Gastroesophageal sphincter (tissue), 4 donors: Measurements from ENCODE around the gene NARF. TPM values are rescaled to one million over a fixed set of nuclear protein-coding genes. Genes with fewer than 3 reads are reported as not detected.

Experiments used
- ATAC-seq: fragments of 150-250 bp; one replicate; pipeline ENCODE4 v1.9.1; 2016; ENCODE audit warnings: mild to moderate bottlenecking, moderate library complexity
- H3K27ac ChIP-seq, 4 donors: fragments of 200-600 bp; sonication (generic) in 3 of 4; 1 replicate in 3 of 4; 2 replicates in 1 of 4; pipeline ENCODE4 v1.5.1; 2016 to 2019
- H3K27me3 ChIP-seq: fragments of 200-600 bp; sonication (generic); one replicate; pipeline ENCODE4 v1.5.1; 2019
- H3K36me3 ChIP-seq, 2 donors: fragments of 200-600 bp; sonication (generic); one replicate each; pipeline ENCODE4 v1.5.1; 2019; ENCODE audit warnings: control low read depth in 1 of 2
- H3K4me1 ChIP-seq, 3 donors: fragments of 200-600 bp; sonication (generic); 1 replicate in 2 of 3; 2 replicates in 1 of 3; pipeline ENCODE4 v1.5.1; 2016 to 2019; ENCODE audit warnings: control low read depth in 2 of 3
- H3K4me3 ChIP-seq, 2 donors: fragments of 200-600 bp; sonication (generic); one replicate each; pipeline ENCODE4 v1.5.1; 2019; ENCODE audit warnings: mild to moderate bottlenecking in 1 of 2, moderate library complexity in 1 of 2
- H3K9me3 ChIP-seq, 3 donors: fragments of 200-600 bp; sonication (generic); one replicate each; pipeline ENCODE4 v1.5.1; 2017 to 2019; ENCODE audit warnings: control low read depth in 2 of 3
- CTCF ChIP-seq, 4 experiments: fragments of 200-600 bp in 2 of 4; fragments of 450-650 bp in 2 of 4; sonication (generic) in 1 of 4; IDR thresholded peaks; one replicate each; pipeline ENCODE4 v1.5.1; 2017 to 2019; ENCODE audit warnings: antibody characterized with exemption in 4 of 4, mild to moderate bottlenecking in 2 of 4, moderate library complexity in 2 of 4
- EP300 ChIP-seq: sonication (generic); formaldehyde crosslinking; IDR thresholded peaks from one replicate; pipeline ENCODE4 v1.6.1; 2017; ENCODE audit warnings: antibody characterized with exemption, mild to moderate bottlenecking
- POLR2A ChIP-seq, 2 donors: fragments of 450-650 bp; IDR thresholded peaks; one replicate each; pipeline ENCODE4 v1.6.1; 2017; ENCODE audit warnings: antibody characterized with exemption in 2 of 2, mild to moderate bottlenecking in 2 of 2, moderate library complexity in 1 of 2
- POLR2AphosphoS5 ChIP-seq: sonication (generic); formaldehyde crosslinking; IDR thresholded peaks from one replicate; pipeline ENCODE4 v1.6.1; 2017; ENCODE audit warnings: antibody characterized with exemption
- WGBS, 2 donors: methylation state at CpG; one replicate each; pipeline ENCODE4 v1.1.5; 2018; ENCODE audit warnings: low coverage in 1 of 2; 5-methylcytosine and 5-hydroxymethylcytosine counted together
- total RNA-seq, 4 donors: library from RNA; depleted of rRNA; stranded (reverse); fragments of >200 nt; gene quantifications; one replicate each; pipeline ENCODE4 v1.1.0, GENCODE V29; 2016

Gene NARF
- total RNA-seq, 4 donors from 2014 or later = 30.4 to 78.1 (median 44.9) TPM

GRCh38 chr17:82489117-82489516 is 30.6 kb downstream of the NARF start:
- WGBS, 2 donors = 0 to 13% methylated on average over 1 to 2 of the region's 8 CpGs
- Histone ChIP-seq H3K4me1 (peaks cover 0 to 39% (median 5%) of the 10 kb centered on the region in 3 donors), H3K27ac (peak overlapping the region; percentile 4 to 79 (median 74)), H3K9me3 (no peaks in the 10 kb centered on the region), H3K27me3 (no peaks in the 10 kb centered on the region), H3K4me3 (no peak overlapping the region), H3K36me3 (peaks cover 0 to 53% of the 10 kb centered on the region in 2 donors)
- TF ChIP-seq CTCF (IDR thresholded peaks at IDR 0.05) (no peak), POLR2A (IDR thresholded peaks at IDR 0.05) (no peak), EP300 (no peak), POLR2AphosphoS5 (no peak)
- peak; percentile 89 for ATAC-seq

- peaks cover 0 to 46% (median 9%) of the 10 kb centered on the region in 3 donors for H3K4me1 ChIP-seq
- WGBS, 2 donors = 74 to 75% methylated on average over 5 to 6 of the region's 21 CpGs
- no peaks in the 10 kb centered on the region for H3K9me3 ChIP-seq
- TF ChIP-seq EP300 = no peak
- no peak for TF ChIP-seq CTCF (IDR thresholded peaks at IDR 0.05)
- no peak for TF ChIP-seq POLR2AphosphoS5
- no peak for TF ChIP-seq POLR2A (IDR thresholded peaks at IDR 0.05)
- peaks cover 0 to 44% of the 10 kb centered on the region in 2 donors for H3K36me3 ChIP-seq
- H3K27me3 ChIP-seq = no peaks in the 10 kb centered on the region
- H3K27ac ChIP-seq = peak overlapping the region in 2 of 4 donors; percentile 73 to 76
- H3K4me3 ChIP-seq = no peak overlapping the region
- ATAC-seq = no peak
Observed at GRCh38 chr17:82489851-82490511, 31.4 kb downstream of the NARF start.

- no peaks in the 10 kb centered on the region for H3K27me3 ChIP-seq
- 57 to 80% methylated on average over 2 of the region's 25 CpGs for WGBS, 2 donors
- no peak for ATAC-seq
- peaks cover 0 to 47% (median 9%) of the 10 kb centered on the region in 3 donors for H3K4me1 ChIP-seq
- H3K9me3 ChIP-seq = no peaks in the 10 kb centered on the region
- no peak overlapping the region for H3K4me3 ChIP-seq
- TF ChIP-seq EP300 = no peak
- no peak for TF ChIP-seq POLR2AphosphoS5
- no peak for TF ChIP-seq CTCF (IDR thresholded peaks at IDR 0.05)
- no peak for TF ChIP-seq POLR2A (IDR thresholded peaks at IDR 0.05)
- H3K36me3 ChIP-seq = peaks cover 0 to 38% of the 10 kb centered on the region in 2 donors
- peak overlapping the region in 1 of 4 donors; percentile 76 for H3K27ac ChIP-seq
Observed at GRCh38 chr17:82490512-82491195, 32.1 kb downstream of the NARF start.

GRCh38 chr17:82491196-82491530 is 32.6 kb downstream of the NARF start:
- TF ChIP-seq POLR2AphosphoS5 (no peak), CTCF (IDR thresholded peaks at IDR 0.05) (no peak), POLR2A (IDR thresholded peaks at IDR 0.05) (no peak), EP300 (no peak)
- Histone ChIP-seq H3K27ac (no peak overlapping the region), H3K27me3 (no peaks in the 10 kb centered on the region), H3K4me3 (no peak overlapping the region), H3K4me1 (peaks cover 0 to 52% (median 9%) of the 10 kb centered on the region in 3 donors), H3K9me3 (no peaks in the 10 kb centered on the region), H3K36me3 (peaks cover 0 to 32% of the 10 kb centered on the region in 2 donors)
- WGBS, 2 donors = 85 to 100% methylated on average over 1 to 2 of the region's 10 CpGs
- no peak for ATAC-seq

- WGBS, 2 donors = 60% methylated on average over 1 of the region's 15 CpGs; no CpG with 5 or more reads in 1 of the 2 donors
- Histone ChIP-seq H3K36me3 (peaks cover 0 to 29% of the 10 kb centered on the region in 2 donors), H3K4me3 (no peak overlapping the region), H3K4me1 (peaks cover 0 to 55% (median 12%) of the 10 kb centered on the region in 3 donors), H3K27me3 (no peaks in the 10 kb centered on the region), H3K9me3 (no peaks in the 10 kb centered on the region), H3K27ac (no peak overlapping the region)
- no peak for ATAC-seq
- TF ChIP-seq EP300 (no peak), POLR2A (IDR thresholded peaks at IDR 0.05) (no peak), CTCF (IDR thresholded peaks at IDR 0.05) (no peak), POLR2AphosphoS5 (no peak)
Observed at GRCh38 chr17:82491533-82491932, 33.0 kb downstream of the NARF start.
